GM18867 (cell line): ENCODE results near the gene SEC14L2.

Source experiments
- ATAC-seq: cut with Tn5 transposase; IDR thresholded peaks from one replicate; pipeline ENCODE4 v1.9.1; 2021; ENCODE audit warnings: mild to moderate bottlenecking, moderate library complexity; ENCODE audit not compliant: unreplicated experiment

SEC14L2 gene

GRCh38 chr22:30424534-30425326 lies 27.9 kb downstream of the SEC14L2 start:
- ATAC-seq: no peak

GRCh38 chr22:30425327-30425615 lies 28.5 kb downstream of the SEC14L2 start:
- no peak for ATAC-seq

GRCh38 chr22:30425616-30426387 lies 29.0 kb downstream of the SEC14L2 start, which contains the start of gene MTFP1:
Gene MTFP1, plus strand, starts transcription at chr22:30425768. Its CDS starts 112 bp downstream, at chr22:30425880.
- ATAC-seq: no peak

- no peak for ATAC-seq
These were observed 29.9 kb downstream of the SEC14L2 start for GRCh38 chr22:30426388-30427353.

GRCh38 chr22:30427871-30428270 lies 31.1 kb downstream of the SEC14L2 start:
- ATAC-seq: no peak

GRCh38 chr22:30429887-30430286 lies 33.1 kb downstream of the SEC14L2 start:
- ATAC-seq: no peak

GRCh38 chr22:30430933-30431332 lies 34.1 kb downstream of the SEC14L2 start:
- ATAC-seq: no peak

- ATAC-seq: no peak
These were observed 35.3 kb downstream of the SEC14L2 start for GRCh38 chr22:30432096-30432495.

GRCh38 chr22:30432520-30432919 lies 35.7 kb downstream of the SEC14L2 start:
- ATAC-seq: no peak

GRCh38 chr22:30433227-30433626 lies 36.4 kb downstream of the SEC14L2 start:
- ATAC-seq: no peak

GRCh38 chr22:30433773-30434172 lies 37.0 kb downstream of the SEC14L2 start:
- ATAC-seq: no peak

- no peak for ATAC-seq
These were observed 38.0 kb downstream of the SEC14L2 start for GRCh38 chr22:30434843-30435242.

GRCh38 chr22:30435674-30436126 lies 38.9 kb downstream of the SEC14L2 start:
- no peak for ATAC-seq

GRCh38 chr22:30436196-30436595 lies 39.4 kb downstream of the SEC14L2 start:
- no peak for ATAC-seq

GRCh38 chr22:30438559-30438958 lies 41.7 kb downstream of the SEC14L2 start:
- ATAC-seq: no peak

- no peak for ATAC-seq
These were observed 42.4 kb downstream of the SEC14L2 start for GRCh38 chr22:30439226-30439625.

GRCh38 chr22:30439836-30440235 lies 43.0 kb downstream of the SEC14L2 start:
- no peak for ATAC-seq

- ATAC-seq: no peak
These were observed 44.3 kb downstream of the SEC14L2 start for GRCh38 chr22:30441088-30441487.

- no peak for ATAC-seq
These were observed 48.0 kb downstream of the SEC14L2 start for GRCh38 chr22:30444632-30445437.

- ATAC-seq: no peak
These were observed 48.8 kb downstream of the SEC14L2 start for GRCh38 chr22:30445438-30446145.
